RKO (cell line): ENCODE results near the gene SCRG1.
A peak's percentile ranks its signal among the peaks of the same experiment; 100 is the strongest.

Experiments used
- DNase-seq: peaks from one replicate; pipeline ENCODE4 v3.0.0-alpha.2; 2016; ENCODE audit warnings: low spot score

Gene SCRG1

DNA sequence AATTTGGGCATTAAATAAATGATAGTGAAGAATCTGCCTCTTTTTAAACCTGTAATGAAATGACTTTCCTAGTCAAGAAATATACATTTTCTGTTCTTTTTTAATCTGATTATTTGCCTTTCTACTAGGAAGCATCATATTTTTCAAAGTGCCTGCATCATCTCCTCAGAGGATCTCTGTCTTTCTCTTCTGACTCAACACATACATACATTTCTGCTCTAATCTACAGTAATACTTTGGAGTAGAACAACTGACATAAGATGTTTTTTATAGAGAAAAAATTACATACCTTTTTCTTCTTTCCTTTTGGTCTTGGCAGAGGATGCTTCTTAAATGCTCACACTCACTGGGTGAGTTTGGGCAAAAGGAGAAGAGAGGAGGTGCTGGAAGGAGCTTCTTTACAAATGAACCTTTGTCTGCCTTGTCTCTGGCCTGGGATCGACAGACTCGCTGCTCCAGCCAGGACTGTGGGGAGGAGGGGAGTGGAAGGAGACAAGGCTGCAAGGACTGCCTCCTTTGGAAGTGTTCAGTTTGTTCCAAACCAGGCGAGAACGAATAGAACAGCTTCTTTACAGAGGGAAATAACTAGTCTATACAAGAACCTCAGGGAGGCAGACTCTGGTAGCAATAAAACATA, at the start of gene SCRG1:
Gene SCRG1, minus strand, starts transcription at position 338 of the 637 bp plus-strand sequence. CDS start 7,702 bp downstream, outside the sequence.
- no peak for DNase-seq

DNA sequence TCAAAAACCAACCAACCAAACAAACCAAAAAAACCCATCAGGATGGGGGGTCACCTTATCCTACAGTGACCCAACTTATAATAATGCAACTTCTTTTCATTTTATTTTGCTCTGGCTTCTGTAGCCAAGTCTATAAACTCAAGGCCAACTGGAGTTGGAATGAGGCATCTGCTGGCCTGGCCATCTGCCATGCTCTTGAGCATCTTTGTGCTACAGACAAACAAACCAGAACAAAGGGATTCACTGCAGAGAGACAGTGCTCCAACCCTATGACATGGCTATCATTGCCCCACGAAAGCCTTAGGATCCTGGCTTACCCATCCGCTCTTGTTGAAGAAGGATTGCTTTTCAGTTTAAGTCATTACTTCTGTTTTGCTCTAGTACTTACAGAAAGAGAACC, 49.2 kb upstream of the SCRG1 start:
- no peak for DNase-seq

DNA sequence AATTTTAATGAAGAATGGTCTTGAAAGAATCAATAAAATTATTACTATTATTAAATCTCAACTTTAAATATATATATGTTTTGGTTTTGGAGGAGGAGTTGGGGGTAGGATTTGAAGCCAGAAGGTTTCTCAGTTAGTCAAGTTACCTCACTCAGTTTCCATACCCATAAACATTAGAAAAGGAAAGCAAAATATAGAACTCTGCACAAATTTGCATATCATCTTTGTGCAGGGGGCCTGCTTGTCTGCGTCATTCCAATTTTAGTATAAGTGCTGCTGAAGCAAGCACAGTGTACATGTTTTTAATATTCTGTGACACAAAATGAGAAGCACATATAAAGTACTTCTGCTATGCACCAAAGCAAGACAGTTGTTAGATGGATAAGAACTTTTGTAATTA, 47.5 kb upstream of the SCRG1 start:
- DNase-seq, result no peak

DNA sequence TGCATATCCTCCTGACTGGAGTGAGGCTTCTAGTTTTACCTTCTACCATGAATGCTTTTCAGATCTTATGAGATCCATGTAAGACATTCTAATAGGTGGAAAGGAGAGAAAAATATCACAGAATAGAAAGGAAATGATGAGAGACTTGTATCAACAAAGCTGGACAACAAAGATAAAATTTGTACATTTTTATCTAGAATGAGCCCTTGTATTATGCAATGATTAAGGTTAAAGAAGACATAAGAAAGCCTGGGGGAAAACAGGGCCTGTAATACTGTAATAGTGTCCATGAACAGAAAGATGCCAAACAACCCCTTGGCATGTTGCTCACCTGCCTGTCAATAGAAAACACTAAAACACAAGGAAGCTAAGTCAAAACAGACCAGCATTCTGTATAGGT, 44.2 kb upstream of the SCRG1 start:
- DNase-seq, result no peak

DNA sequence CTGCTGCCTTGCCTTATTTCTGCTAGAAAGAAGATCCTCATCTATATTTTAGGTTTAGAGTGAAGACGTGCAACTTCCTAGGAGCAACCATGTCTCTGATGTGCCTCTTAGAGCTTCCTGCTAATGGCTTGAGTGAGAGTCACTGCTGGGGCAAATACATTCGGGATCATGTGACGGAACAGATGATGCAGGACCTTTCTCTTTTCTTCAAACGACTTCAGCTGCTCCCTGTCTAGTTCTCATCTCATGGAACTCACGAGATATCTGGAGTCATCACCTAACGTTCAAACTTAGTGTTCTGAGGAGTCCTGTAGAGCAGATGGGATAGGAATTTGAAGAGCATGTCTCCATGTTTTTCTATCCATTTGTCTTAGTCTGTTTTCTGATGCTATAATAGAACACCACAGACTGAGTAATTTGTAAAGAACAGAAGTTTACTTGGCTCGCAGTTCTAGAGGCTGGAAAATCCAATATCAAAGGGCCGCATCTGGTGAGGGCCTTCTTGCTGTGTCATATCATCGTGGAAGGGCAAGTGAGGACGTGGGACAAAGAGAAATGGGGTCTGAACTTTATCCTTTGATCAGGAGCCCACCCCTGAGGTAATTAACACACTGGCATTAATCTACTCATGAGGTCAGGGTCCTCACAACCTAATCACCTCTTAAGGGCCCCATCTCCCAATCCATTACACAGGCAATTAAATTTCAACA, 43.5 kb upstream of the SCRG1 start:
- DNase-seq, result no peak

DNA sequence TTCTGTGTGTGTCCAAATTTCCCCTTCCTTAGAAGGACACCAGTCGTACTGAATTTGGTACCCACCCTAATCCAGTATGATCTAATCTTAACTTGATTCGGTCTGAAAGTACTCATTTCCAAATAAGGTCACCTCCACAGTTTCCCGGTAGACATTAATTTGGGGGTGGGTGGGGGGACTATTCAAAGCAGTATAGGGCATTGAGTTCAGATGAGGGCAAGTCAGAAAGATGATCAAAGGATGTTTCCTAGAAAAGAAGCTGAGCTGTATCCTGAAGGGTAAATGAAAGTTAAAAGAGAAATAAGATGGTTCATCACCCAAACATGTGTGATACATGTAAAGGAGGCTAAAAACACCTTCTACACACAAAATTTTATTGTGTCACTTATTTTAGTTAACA, 42.0 kb upstream of the SCRG1 start:
- DNase-seq, result no peak

DNA sequence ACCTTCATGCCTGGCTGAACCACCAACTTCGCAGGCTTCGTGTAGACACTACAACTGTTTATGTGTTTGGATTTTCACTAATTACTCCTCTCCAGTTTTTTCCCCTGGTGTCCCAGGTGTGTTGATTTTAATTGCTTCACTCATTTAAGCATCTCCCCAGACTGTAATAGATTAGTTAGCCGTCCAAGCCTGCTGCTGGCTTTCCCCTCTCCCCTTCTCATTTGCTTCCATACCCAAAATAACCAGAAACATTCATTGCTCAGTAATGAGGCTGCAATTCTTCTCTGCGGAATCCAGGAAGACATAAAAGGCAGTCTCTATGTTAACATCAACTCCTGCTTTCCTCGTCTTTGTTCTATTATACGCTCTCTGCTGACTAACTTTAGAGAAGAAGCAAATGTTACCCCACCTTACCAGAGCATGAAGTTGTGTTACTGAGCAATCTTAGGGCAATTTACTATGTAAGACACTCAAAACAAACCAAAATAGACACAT, 37.9 kb upstream of the SCRG1 start:
- DNase-seq, result no peak

DNA sequence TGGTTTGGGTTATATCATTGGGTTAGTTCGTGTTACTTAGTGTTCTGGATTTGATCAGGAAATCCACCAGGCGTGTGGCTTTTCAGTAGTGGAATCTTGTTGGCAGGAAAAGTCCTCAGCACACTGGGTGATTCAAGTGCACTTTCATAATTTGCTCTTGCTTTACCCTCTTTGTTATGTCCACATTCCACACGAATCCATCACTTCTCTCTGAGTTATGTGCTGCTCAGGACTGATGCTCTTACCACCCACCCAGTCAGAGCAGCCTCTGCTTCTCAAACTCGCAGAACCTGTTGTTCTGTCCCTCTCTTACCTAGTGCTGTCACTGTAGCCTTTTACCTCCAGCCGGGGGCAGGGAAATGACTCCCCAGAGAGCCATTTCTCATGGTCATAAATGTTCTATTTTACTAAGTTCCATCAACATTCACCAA, 37.2 kb upstream of the SCRG1 start:
- DNase-seq, result peak; percentile 4

DNA sequence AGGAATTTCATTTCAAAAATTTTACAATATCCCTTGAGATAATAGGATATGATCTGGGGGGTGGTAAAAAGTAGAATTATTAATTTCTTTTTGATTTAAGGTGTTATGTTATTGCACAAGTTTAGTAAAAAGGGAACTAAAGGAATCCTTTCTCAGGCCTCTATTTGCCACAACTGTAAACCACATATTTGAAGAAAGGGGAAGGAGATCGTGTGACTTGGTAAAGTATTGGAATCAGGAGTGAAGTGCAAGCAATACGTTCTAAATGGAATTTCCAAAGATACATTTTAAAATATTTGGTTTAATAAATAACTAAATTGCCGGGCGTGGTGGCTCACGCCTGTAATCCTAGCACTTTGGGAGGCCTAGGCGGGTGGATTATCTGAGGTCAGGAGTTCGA, 35.3 kb upstream of the SCRG1 start:
- no peak for DNase-seq

DNA sequence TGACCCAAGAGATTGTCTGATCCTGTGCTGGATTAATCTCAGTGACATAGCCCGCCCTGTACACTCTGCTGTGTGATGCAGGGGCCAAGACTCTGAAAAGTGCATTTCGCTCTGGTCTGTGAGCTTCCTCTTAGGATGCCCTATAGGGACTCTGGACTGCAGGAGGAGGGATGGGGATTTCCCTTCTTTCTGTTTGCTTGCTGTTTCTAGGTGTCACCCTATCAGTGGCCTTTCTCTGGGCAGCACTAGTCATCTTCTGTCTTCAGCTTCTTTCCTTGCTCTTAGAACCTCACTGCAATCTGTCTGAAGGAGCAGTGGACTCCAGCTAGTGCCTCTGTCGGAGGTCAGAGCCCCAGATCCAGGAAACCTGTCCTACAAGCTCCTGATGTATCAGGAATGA, 34.5 kb upstream of the SCRG1 start:
- DNase-seq, result no peak

DNA sequence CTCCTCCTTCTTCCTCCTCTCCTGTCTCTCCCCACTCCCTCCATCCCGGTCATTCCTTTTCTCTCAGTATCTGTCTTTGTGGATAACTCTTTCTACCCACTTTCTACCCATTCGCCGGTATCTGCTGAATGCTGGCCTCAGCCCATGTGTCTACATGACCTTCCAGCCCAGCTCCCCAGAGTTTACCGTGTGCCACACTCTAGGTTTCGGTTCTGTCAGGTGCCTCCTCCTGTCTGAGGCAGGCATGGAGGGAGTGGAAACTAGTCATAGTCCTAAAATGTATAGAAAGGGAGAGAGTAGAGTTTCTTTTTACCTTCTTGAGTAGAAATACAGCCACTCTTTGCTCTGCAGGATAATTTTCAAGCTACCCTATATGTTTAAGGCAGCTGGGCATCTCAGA, 33.5 kb upstream of the SCRG1 start:
- DNase-seq, result no peak

DNA sequence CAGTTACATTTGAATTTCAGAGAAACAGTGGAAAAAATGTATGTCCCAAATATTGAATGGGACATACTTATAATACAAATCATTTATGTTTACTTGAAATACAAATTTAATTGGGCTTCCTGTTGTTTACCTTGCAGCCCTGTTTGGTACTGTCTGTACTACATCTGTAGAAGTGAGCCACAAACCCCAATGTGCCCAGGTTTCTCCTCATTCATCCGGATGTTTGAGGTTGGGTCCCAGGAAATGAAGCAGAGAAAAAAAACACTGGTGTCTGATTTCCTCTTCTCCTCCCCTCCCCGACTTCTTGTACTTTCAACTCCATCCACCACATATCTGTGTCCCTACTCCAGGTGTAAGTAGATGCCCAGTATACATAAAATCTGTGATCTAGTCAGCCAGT, 27.1 kb upstream of the SCRG1 start:
- DNase-seq, result no peak

DNA sequence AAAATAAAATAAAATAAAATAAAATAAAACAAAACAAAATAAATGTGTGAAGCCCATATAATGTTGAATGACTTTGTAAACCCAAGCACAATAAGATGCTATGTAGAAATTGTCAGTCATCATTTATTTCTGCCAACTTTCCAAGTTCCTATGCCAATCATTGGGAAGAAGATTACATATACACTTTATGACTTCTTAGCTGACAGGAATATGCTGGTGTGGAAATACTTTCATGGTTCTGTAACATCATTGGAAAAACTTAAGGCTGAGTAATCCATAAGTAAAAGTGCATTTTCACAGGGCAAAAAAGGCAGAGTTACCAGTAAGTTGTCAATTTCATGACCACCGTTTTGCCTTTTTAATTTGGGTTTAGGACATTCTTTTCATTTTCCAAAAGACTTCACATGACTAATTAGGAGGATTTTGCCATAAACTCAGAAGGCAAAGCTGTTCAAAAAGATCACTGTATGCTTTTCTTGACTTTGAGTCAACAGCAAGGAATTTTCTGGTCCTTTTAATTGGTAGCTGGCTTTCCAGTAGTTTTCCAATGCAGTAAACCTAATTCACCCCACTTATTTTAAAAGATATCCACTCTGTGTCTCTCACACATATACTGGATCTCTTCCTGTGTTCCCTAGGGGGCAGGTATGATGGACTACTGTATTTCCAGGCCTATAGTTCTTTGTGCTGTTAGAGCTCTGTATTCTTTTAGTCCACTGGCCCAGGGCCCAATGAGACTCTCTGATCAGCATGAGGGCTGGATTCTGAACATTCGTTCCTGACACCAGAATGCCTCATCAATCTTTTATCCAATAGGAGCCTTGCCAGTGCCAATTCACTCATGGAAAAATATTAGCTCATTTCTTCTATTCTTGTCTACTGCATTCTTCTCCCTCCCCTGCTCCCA, 26.2 kb upstream of the SCRG1 start:
- peak; percentile 25 for DNase-seq

DNA sequence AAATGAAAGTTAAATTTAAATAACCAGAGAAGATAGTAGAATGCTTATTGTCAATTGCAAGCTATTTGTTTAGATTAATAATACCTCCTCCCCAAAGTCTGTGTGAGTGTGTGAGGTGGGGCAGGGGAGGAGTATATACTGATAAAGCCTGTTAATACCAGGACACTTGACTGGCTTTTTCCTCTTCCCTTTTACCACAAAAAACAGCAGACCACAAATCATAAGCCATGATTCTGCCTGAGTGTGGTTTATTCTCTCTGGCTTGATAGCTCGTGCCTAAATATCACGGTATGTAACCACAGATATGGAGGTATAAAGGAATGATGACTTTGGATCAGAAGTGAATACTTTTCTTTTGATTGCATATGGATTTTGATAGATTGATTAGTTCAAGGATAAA, 21.9 kb upstream of the SCRG1 start:
- DNase-seq, result no peak

DNA sequence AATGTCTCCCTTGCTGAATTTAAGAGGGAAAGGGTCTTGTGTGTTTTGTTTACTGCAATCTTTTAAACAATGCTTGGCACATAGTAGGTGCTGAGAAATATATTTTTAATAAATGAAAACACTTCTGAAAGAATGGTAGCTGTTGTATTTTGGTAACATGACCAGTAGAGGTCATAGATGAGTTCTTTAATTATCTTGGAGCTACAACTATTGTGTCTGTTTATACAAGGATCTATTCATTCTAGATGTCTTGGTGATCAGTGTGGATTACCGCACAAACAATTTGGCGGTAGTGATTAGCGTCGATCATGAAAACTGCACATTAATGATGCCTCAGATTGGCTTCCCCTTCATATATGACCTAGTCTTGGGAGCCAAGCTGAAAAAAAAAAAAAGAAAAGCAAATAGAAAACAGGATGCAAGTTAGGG, 21.4 kb upstream of the SCRG1 start:
- DNase-seq, result peak; percentile 60

DNA sequence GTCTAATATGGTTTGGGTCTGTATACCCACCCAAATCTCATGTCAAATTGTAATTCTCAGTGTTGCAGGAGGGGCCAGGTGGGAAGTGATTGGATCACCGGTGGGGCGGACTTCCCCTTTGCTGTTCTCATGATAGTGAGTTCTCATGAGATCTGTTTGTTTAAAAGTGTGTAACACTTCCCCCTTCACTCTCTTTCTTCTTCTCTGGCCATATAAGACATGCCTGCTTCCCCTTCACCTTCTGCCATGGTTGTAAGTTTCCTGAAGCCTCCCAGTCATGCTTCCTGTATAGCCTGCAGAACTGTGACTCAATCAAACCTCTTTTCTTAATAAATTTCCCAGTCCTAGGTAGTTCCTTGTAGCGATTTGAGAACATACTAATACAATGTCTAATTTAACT, 19.7 kb upstream of the SCRG1 start:
- no peak for DNase-seq

DNA sequence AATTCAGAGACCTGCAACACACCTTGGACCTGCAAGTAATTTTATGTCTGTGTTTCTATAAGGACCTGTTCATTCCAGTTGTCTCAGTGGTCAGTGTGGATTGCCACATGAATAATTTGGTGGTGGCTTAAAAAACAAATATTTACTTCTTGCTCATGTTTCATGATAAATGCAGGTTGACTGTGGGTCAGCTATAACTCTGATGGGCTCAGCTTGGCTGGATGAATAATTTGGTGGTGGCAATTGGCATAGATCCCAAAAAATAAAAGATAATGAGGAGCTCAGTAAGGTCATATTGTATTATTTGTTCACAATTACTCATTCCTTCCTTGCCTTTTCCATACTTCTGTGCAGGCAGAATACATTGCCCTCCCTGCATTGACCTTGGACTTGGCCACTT, 18.9 kb upstream of the SCRG1 start:
- DNase-seq, result no peak

DNA sequence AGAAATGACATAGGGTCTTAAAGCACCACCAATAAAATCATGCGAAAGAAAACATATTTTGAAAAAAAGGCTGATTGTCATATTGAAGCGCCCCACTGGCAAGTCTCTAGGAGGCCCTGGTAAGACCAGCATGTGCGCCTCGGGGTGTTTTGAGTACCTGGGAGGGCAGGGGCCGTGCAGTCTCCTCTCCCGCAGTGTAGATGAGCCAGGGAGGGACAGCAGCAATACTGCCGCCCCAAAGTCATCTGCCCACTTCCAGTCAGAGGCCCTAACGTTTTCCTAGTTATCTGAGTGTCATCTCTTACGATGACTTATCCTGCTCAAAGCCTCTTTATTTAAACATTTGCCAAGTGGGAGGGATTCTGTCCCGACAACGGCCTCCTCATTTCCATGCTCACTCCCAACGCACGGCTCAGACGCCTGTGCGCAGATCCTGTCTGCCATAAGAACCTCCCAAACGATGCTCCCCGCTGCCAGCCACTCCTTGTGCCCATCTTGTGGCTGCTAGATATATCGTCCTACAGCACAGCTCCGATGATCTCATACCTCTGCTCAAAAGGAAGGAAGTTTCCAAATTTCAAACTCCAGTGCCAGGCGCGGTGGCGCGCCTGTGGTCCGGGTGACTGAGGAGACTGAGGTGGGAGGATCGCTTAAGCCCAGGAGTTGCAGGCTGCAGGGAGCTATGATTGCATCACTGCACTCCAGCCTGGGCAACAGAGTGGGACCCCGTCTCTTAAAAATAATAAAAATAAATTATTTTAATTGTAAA, 17.2 kb upstream of the SCRG1 start:
- peak; percentile 22 for DNase-seq

DNA sequence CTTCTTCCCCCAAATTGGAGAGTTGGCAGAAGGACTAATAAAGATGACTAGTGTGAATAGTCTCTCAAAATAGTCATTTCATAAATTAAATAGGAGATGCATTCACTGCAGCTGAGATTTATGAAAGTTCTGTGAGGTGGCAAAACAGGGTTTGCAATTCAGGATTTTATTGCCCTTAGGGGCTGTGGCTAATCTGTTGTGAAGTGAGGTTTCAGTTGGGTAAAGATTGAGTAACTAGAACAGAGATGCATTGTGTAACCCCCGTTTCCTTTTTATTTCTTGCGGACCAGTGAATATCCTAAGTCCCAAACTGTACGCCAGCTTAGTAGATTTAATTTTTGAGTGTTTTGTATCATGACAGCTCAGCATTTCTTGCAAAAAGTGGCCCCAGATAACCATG, 16.2 kb upstream of the SCRG1 start:
- DNase-seq, result no peak

DNA sequence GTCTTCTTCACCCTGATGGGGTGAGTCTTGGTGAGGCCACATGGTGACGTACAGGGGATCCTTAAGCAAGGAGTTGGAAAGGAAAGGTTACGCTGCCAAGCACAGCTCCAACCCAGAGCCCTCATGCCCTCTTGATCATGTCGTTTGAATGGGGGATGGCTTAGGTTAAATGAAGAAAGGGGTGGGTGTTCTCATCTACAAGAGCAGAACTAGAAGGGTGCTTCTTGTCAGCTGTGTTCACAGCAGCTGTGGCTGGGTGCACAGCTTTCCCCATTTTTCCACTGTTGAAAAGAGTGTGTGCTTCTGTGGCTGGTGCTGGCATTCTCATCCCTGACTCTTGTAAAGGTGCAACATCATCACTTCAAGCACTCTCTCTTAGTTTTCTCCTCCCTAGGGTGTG, 15.5 kb upstream of the SCRG1 start:
- DNase-seq, result no peak

DNA sequence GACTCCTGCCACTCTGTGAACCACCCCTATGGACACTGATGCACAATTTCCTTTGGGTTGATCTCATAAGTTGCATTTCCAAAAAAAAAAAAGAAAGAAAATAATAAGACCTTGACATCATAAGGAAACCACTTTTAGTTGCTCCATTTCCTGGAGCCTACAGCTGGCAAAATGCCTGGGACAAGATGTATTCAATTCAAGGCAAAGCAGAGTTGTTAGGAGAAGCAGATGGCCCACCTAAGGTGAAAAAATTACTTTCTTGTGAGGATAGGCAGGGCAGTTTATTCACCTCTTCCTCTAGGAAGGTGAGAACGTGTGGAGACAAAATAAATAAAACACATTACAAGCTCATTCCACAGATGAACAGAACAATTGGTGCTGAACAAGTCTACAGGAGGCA, 14.1 kb upstream of the SCRG1 start:
- no peak for DNase-seq

DNA sequence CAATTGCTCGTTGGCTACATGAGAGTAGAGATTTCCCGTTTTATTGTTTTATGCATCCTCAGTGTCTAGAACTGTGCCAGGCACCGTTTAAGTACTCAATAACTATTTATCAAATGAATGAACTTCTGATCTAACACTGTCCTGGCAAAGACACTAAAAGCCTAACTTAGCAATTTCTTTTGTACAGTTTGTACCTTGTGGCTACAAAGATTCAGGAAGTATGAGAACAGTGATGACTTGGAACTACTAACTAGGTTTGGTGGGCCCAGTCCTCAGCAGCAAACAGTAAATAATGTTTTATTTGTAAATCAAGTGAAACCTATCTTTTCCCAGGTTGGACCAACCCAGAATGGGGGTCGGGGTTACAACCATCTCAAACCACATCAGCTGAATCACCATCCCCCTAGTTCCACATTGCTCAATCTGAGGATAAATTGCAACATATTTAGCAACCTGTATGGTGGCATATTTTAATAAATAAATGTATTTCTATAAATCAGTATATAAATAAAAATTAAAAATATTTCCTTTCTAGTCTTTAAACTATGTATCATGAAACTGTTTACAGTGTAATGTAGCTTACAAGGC, 12.3 kb upstream of the SCRG1 start:
- no peak for DNase-seq
